Measurements from ENCODE around the gene PPP6R2.
A peak's percentile ranks its signal among the peaks of the same experiment; 100 is the strongest.

PPP6R2 gene

DNA sequence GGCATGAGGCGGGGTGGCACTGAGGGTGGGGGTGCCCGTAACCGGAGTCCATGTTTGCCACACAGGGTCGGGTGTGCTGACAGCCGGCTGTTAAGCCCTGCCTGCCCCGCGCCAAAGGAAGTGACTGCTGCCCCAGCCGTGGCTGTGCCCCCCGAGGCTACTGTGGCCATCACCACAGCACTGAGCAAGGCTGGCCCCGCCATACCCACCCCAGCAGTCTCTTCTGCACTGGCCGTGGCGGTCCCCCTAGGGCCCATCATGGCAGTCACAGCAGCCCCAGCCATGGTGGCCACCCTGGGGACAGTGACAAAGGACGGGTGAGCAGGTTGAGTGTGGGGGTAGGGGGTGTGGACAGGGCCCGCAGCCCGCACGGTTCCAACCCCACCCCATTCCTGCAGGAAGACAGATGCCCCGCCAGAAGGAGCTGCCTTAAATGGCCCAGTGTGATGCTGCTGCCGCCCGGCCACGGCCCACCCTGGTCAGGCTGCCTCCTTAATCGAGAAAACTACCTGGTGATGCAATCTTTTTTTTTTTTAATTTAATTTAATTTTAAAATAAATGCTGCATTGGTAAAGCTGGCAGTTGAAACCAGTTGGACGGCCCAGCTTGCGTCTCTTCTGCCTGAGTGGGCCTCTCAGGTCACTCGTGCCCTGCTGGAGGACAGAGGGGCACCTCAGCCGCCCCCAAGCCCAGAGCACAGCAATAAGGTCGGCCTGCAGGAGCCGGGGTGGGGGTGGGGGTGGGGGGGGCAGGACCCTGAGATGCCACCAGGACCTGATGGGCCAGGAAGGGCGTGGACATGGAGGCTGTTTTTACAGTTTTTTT is 100.9 kb downstream of the PPP6R2 start:
- Histone ChIP-seq H3K9ac (ENCODE audit: low read depth, low read length) (no peak overlapping the region), H3K9me3 (ENCODE audit: control insufficient read depth, insufficient read depth, low read length) (no peaks in the 10 kb centered on the region), H3K36me3 (ENCODE audit: control insufficient read depth, insufficient read depth, low read length) (peaks cover 60% of the 10 kb centered on the region), H3K27me3 (ENCODE audit: control insufficient read depth, insufficient read depth, low read length) (no peaks in the 10 kb centered on the region), H3K4me1 (ENCODE audit: control insufficient read depth, insufficient read depth, low read length) (no peaks in the 10 kb centered on the region), H3K4me3 (ENCODE audit: low read depth, low read length) (no peak overlapping the region)

DNA sequence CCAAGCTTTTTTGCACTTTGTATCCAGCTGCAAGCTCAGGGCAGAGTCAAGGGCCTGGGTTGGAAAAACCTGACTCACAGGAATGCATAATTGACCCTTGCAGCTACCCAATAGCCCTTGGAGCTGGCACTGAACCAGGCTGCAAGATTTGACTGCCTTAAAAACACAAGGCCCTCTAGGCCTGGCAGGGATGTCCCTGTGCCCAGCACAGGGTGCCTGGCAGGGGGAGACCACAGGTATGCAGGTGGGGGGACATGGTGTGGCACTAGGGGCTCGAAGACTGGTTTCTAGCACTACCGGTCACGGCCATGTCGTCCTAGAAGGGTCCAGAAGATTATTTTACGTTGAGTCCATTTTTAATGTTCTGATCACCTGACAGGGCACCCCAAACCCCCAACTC is 101.5 kb downstream of the PPP6R2 start:
- H3K4me3 ChIP-seq (ENCODE audit: low read depth, low read length): no peak overlapping the region
- H3K4me1 ChIP-seq (ENCODE audit: control insufficient read depth, insufficient read depth, low read length): no peaks in the 10 kb centered on the region
- H3K36me3 ChIP-seq (ENCODE audit: control insufficient read depth, insufficient read depth, low read length): peaks cover 53% of the 10 kb centered on the region
- no peaks in the 10 kb centered on the region for H3K27me3 ChIP-seq (ENCODE audit: control insufficient read depth, insufficient read depth, low read length)
- H3K9me3 ChIP-seq (ENCODE audit: control insufficient read depth, insufficient read depth, low read length): no peaks in the 10 kb centered on the region
- H3K9ac ChIP-seq (ENCODE audit: low read depth, low read length): no peak overlapping the region

DNA sequence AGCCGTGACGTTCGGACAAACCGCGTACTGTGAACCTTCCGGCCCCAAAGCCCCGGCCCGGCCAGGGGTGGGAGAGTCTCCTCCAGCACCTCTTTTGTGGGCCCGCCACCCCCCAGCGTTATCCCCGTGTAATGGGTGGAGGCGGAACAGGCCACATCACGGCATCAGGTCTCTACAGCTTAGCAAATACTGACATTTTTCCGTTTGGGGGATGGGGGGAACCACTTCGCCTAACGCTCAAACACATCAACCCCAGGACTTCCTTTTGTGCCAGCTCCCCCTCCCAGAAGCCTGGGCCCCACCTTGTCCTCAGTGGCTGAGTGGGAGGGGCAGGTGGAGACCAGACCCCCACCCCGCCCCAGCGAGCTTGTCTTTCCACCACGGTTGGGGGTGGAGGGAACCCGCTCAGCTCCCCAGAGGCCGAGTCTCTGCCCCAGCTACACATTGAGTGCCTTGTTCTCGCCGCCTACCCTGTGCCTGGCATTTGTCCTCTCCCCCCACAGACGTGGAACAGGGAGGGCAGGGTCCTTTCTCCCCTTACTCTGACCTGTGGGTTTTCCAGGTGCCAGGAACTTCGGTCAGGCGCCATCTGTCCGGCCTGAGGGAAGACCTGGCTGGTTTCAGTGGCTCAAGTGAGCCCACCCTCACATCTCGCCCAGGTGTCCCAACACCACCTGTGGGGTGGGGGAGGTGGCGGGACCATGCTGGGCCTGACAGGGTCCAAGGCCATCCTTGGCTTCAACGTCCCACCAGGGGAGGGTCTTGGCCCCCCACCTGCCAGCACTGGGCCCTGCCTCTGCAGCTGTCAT is 102.1 kb downstream of the PPP6R2 start:
- Histone ChIP-seq H3K4me3 (ENCODE audit: low read depth, low read length) (no peak overlapping the region), H3K4me1 (ENCODE audit: control insufficient read depth, insufficient read depth, low read length) (no peaks in the 10 kb centered on the region), H3K9ac (ENCODE audit: low read depth, low read length) (peak overlapping the region; percentile 60), H3K9me3 (ENCODE audit: control insufficient read depth, insufficient read depth, low read length) (no peaks in the 10 kb centered on the region), H3K36me3 (ENCODE audit: control insufficient read depth, insufficient read depth, low read length) (peaks cover 48% of the 10 kb centered on the region), H3K27me3 (ENCODE audit: control insufficient read depth, insufficient read depth, low read length) (no peaks in the 10 kb centered on the region)

DNA sequence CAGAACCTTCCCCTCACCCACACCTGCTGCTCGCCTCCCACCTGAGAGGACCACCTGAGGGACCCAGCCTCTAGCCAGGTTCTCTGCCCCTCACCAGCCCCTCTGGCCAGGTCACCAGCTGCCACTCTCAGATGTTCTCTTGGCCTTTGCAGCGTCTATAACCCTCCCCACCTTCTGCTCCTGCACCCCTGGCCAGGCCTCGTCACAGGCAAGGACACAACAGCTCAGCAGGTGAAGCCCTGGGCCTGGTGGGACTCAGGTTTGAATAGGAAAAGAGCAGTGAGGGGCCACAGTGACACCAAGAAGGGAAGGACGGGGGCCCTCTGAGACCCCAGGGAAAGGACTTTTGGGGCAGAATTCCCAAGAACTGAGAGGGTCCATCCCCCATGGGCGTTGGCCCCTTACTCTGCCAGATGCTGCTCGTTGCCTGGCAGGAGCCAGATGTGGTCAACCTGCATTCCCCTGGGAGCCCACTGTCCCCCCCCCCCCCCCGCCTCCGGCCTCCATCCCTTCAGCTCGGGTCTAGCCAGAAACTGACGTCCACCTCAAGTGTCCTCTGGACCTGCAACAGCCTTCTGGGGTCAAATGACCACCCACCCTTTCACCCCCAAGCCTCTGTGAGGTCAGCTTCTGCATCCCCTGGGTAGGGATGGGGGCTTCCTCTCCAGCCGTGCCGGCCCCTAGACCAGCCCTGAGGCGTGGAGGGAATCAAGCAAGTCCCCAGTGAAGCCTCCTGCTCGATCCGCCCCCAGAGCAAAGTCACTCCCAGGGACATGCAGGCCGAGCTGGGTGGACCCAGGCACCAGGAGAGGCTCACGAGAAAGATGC is 103.0 kb downstream of the PPP6R2 start:
- Histone ChIP-seq H3K36me3 (ENCODE audit: control insufficient read depth, insufficient read depth, low read length) (peaks cover 39% of the 10 kb centered on the region), H3K27me3 (ENCODE audit: control insufficient read depth, insufficient read depth, low read length) (no peaks in the 10 kb centered on the region), H3K9ac (ENCODE audit: low read depth, low read length) (no peak overlapping the region)

DNA sequence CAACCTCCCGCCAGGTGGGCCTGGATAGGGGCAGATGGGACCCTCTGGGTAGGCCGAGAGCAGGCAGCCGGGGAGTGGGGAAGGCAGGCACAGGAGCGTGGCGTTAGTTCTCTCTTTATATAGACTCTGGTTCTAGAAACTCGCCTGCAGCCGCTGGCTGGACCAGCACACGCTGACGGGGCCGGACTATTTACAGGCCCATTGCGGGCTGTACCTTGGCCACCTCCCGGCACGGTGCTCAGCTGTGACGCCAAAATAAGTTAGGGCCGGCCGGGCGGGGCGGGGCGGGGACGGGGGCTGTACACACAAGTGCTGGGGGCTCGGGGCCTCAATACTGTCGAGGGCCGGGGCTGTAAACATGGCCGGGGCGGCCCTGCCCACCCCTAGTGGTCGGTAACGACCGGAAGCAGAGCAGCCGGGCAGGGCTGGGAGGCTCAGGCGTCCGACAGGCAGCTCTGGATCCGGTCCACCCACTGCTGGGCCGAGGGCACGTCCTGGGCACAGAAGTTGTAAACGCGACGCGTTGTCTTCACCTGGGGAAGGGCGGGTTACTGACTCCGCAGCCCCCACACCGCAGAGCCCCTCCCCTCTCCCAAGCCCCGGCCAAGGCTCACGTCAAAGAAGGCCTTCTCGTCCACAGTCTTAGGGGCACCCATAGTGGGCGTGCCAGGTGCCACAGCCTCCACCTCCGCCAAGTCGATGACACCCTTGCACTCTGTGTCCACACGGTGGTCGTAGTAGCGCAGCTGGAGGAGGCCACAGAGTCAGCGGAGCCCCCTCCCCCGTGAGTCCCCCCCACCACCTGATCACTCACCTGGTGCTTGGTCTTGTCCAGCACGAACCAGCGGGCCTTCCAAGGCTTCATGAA is 103.8 kb downstream of the PPP6R2 start:
- H3K4me1 ChIP-seq (ENCODE audit: control insufficient read depth, insufficient read depth, low read length): no peaks in the 10 kb centered on the region
- H3K9me3 ChIP-seq (ENCODE audit: control insufficient read depth, insufficient read depth, low read length): no peaks in the 10 kb centered on the region
- H3K27me3 ChIP-seq (ENCODE audit: control insufficient read depth, insufficient read depth, low read length): no peaks in the 10 kb centered on the region
- H3K9ac ChIP-seq (ENCODE audit: low read depth, low read length): no peak overlapping the region
- peaks cover 37% of the 10 kb centered on the region for H3K36me3 ChIP-seq (ENCODE audit: control insufficient read depth, insufficient read depth, low read length)
- H3K4me3 ChIP-seq (ENCODE audit: low read depth, low read length): no peak overlapping the region

More for the DNA sequence above, 103.0 kb downstream of the PPP6R2 start:
- H3K4me3 ChIP-seq (ENCODE audit: low read depth, low read length): no peak overlapping the region
- no peaks in the 10 kb centered on the region for H3K4me1 ChIP-seq (ENCODE audit: control insufficient read depth, insufficient read depth, low read length)
- no peaks in the 10 kb centered on the region for H3K9me3 ChIP-seq (ENCODE audit: control insufficient read depth, insufficient read depth, low read length)

DNA sequence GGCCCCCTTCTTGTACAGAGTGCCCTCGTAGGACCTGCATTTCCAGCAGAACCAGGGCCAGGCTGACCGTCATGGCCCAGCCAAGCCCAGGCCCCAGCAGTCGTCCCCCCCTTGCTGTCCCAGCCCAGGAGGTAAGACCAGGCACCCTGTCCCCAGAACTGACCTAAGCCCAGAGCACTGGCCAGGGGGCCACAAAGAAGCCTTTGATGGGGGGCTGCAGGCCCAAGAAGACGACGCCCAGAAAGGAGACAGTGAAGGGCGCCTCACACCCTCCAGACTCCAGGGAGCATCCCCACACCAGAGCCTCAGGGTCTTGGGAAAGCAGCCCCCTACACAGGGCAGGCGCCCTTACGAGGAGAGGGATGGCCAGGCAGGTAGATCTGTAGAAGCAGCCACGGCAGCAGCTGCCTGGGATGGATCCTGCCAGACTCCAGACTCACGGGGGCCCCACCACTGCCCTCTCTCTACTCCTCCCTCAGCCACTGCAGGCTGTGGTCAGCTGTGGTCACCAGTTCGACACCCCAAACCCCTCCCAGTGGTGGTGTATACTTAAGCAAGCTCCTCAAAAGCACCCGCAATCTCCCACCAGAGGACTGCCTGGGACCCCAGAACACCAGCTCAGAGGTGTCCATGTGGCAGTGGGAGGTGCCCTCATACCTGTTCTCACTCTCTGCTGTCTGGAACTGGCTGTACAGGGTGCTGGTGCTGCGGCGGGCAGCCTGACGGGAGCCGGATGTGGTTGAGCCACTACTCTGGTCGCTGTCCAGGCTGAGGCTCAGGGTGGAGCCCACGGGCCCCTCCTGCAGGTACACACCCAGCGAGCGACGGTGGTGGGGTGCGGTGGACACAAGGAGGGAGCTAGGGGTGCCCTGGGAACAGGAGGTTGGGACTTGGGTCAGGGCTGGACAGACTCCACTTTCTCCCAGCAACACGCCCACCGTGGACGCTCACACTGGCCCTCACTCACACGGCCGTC is 104.7 kb downstream of the PPP6R2 start:
- Histone ChIP-seq H3K36me3 (ENCODE audit: control insufficient read depth, insufficient read depth, low read length) (peaks cover 37% of the 10 kb centered on the region), H3K4me3 (ENCODE audit: low read depth, low read length) (no peak overlapping the region), H3K4me1 (ENCODE audit: control insufficient read depth, insufficient read depth, low read length) (no peaks in the 10 kb centered on the region), H3K27me3 (ENCODE audit: control insufficient read depth, insufficient read depth, low read length) (no peaks in the 10 kb centered on the region), H3K9ac (ENCODE audit: low read depth, low read length) (no peak overlapping the region), H3K9me3 (ENCODE audit: control insufficient read depth, insufficient read depth, low read length) (no peaks in the 10 kb centered on the region)

DNA sequence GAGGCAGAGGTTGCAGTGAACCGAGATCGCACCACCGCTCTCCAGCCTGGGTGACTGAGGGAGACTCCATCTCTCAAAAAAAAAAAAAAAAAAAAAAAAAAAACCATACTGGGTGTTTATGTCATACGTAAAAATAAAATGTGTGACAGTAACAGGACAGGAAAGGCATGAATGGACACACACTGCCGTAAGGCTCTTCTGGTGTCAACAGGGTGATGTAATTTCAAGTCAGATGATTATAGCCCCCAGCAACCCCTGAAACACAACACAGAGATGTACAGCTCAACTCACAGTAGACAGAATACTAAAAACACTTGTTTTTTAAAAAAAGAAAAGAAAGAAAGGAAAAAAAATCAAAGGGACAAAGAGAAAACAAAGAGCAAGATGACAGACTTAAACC is 109.5 kb downstream of the PPP6R2 start:
- Histone ChIP-seq H3K9ac (ENCODE audit: low read depth, low read length) (no peak overlapping the region), H3K27me3 (ENCODE audit: control insufficient read depth, insufficient read depth, low read length) (no peaks in the 10 kb centered on the region), H3K9me3 (ENCODE audit: control insufficient read depth, insufficient read depth, low read length) (no peaks in the 10 kb centered on the region), H3K4me3 (ENCODE audit: low read depth, low read length) (no peak overlapping the region), H3K36me3 (ENCODE audit: control insufficient read depth, insufficient read depth, low read length) (peaks cover 46% of the 10 kb centered on the region), H3K4me1 (ENCODE audit: control insufficient read depth, insufficient read depth, low read length) (no peaks in the 10 kb centered on the region)

DNA sequence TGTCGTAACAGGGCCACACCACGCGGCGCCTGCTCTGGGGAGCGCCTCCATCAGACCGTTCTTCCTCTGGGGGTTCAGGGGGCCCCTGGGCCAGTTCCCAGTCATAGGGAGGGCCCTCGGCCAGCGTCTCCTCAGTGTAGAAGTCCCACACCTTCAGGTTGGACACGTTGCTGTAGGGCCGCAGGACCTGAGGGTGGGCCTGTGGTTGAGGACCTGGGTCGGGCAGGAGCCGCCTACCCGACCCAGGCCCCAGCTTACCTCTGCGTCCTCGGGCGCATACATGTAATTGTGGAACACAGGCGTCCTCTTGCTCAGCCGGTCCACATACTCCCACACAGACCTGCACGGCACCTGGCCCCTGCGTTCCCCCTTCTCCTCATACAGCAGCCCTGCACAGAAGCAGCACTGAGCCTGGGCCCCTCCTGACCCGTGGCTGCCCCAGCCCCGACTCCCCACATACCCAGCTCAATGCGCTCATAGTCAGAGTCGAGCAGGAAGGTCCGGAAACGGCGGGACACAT is 111.5 kb downstream of the PPP6R2 start:
- Histone ChIP-seq H3K4me3 (ENCODE audit: low read depth, low read length) (no peak overlapping the region), H3K36me3 (ENCODE audit: control insufficient read depth, insufficient read depth, low read length) (peaks cover 50% of the 10 kb centered on the region), H3K4me1 (ENCODE audit: control insufficient read depth, insufficient read depth, low read length) (no peaks in the 10 kb centered on the region), H3K27me3 (ENCODE audit: control insufficient read depth, insufficient read depth, low read length) (no peaks in the 10 kb centered on the region), H3K9me3 (ENCODE audit: control insufficient read depth, insufficient read depth, low read length) (no peaks in the 10 kb centered on the region), H3K9ac (ENCODE audit: low read depth, low read length) (no peak overlapping the region)

DNA sequence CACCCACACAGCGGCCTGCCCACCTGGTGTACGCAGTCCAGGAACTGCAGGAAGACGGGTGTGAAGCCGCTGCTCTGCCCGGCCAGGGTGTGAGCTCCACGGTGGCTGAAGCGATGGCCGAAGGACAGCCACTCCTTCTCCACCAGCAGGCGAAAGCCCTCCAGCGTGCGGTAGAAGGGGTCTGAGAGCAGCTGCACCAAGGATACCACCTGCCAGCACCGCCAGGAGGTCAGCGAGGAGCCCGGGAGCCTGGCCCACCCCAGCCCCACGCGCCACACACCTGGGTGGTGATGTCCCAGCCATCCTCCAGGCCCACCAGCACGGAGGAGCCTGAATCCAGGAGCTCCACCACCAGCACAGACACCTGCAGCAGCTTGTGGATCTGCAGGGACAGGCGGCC is 112.1 kb downstream of the PPP6R2 start:
- no peaks in the 10 kb centered on the region for H3K4me1 ChIP-seq (ENCODE audit: control insufficient read depth, insufficient read depth, low read length)
- no peaks in the 10 kb centered on the region for H3K9me3 ChIP-seq (ENCODE audit: control insufficient read depth, insufficient read depth, low read length)
- no peak overlapping the region for H3K4me3 ChIP-seq (ENCODE audit: low read depth, low read length)
- no peaks in the 10 kb centered on the region for H3K27me3 ChIP-seq (ENCODE audit: control insufficient read depth, insufficient read depth, low read length)
- H3K9ac ChIP-seq (ENCODE audit: low read depth, low read length): no peak overlapping the region
- peaks cover 56% of the 10 kb centered on the region for H3K36me3 ChIP-seq (ENCODE audit: control insufficient read depth, insufficient read depth, low read length)

DNA sequence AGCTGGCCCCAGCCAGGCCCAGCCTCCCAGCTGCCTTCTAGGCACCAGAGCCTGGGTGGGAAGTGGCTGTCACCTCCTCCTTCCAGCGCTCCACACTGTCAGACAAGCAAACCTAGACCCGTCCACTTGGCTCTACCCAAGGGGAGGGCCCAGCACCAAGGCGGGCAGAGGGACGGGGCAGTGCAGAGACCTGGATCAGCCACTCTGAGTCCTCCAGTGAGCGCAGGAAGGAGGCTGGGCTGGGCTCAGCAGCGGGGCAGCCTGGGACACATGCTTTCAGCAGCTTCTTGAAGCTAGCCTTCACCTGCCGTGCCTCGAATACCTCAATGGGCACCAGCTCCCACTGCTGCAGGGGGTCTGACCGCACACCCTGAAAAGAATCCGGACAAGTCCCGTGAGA is 112.9 kb downstream of the PPP6R2 start:
- H3K36me3 ChIP-seq (ENCODE audit: control insufficient read depth, insufficient read depth, low read length): peaks cover 64% of the 10 kb centered on the region
- H3K4me1 ChIP-seq (ENCODE audit: control insufficient read depth, insufficient read depth, low read length): no peaks in the 10 kb centered on the region
- no peaks in the 10 kb centered on the region for H3K9me3 ChIP-seq (ENCODE audit: control insufficient read depth, insufficient read depth, low read length)

More for the DNA sequence above, 112.9 kb downstream of the PPP6R2 start:
- Histone ChIP-seq H3K27me3 (ENCODE audit: control insufficient read depth, insufficient read depth, low read length) (no peaks in the 10 kb centered on the region), H3K9ac (ENCODE audit: low read depth, low read length) (no peak overlapping the region), H3K4me3 (ENCODE audit: low read depth, low read length) (no peak overlapping the region)

Data from iPS-15b (cell line).